DOHH2 (cell line): ENCODE data around the gene EIF4EBP2.

ENCODE experiments used
- H3F3A ChIP-seq: fragments of 200-600 bp; sonication (generic), shearing (Covaris generic); 2 replicates; pipeline ENCODE4 v1.6.0; 2016; ENCODE audit warnings: antibody characterized with exemption, mild to moderate bottlenecking; ENCODE audit not compliant: control insufficient read depth, insufficient read depth
- H3K27ac ChIP-seq: fragments of 200-600 bp; sonication (generic); 2 replicates; pipeline ENCODE4 v1.5.1; 2014; ENCODE audit warnings: low read depth, mild to moderate bottlenecking, low read length, moderate library complexity
- H3K27me3 ChIP-seq: fragments of 200-600 bp; sonication (generic); 2 replicates; pipeline ENCODE4 v1.6.1; 2014; ENCODE audit warnings: mild to moderate bottlenecking, low read length, mixed read lengths; ENCODE audit not compliant: control insufficient read depth
- H3K36me3 ChIP-seq: fragments of 200-600 bp; sonication (generic); 2 replicates; pipeline ENCODE4 v1.6.1; 2014; ENCODE audit warnings: mild to moderate bottlenecking, low read length, moderate library complexity, mixed read lengths; ENCODE audit not compliant: control insufficient read depth
- H3K4me1 ChIP-seq: fragments of 200-600 bp; sonication (generic); 2 replicates; pipeline ENCODE4 v1.6.1; 2014; ENCODE audit warnings: mild to moderate bottlenecking, low read length, mixed read lengths; ENCODE audit not compliant: control insufficient read depth
- H3K4me2 ChIP-seq: fragments of 200-600 bp; sonication (generic); 2 replicates; pipeline ENCODE4 v1.6.0; 2014; ENCODE audit warnings: mild to moderate bottlenecking, low read length, moderate library complexity
- H3K4me3 ChIP-seq: fragments of 200-600 bp; sonication (generic); 2 replicates; pipeline ENCODE4 v1.5.1; 2014; ENCODE audit warnings: mild to moderate bottlenecking, low read length, mixed read lengths
- H3K79me2 ChIP-seq: fragments of 200-600 bp; sonication (generic); 2 replicates; pipeline ENCODE4 v1.6.1; 2014; ENCODE audit warnings: mild to moderate bottlenecking, low read length, mixed read lengths; ENCODE audit not compliant: control insufficient read depth
- H3K9me2 ChIP-seq: fragments of 200-600 bp; sonication (generic); replicated peaks from 2 replicates; pipeline ENCODE4 v1.6.1; 2014; ENCODE audit warnings: mild to moderate bottlenecking, low read length, mixed read lengths; ENCODE audit not compliant: control insufficient read depth
- H3K9me3 ChIP-seq: fragments of 200-600 bp; sonication (generic); 2 replicates; pipeline ENCODE4 v1.6.1; 2014; ENCODE audit warnings: antibody characterized with exemption, low read length, mixed read lengths; ENCODE audit not compliant: control insufficient read depth, insufficient read depth
- H4K20me1 ChIP-seq: fragments of 200-600 bp; sonication (generic); 2 replicates; pipeline ENCODE4 v1.6.0; 2014; ENCODE audit warnings: low read depth, mild to moderate bottlenecking, antibody characterized with exemption, low read length, moderate library complexity; ENCODE audit not compliant: control insufficient read depth, insufficient read depth
- EZH2phosphoT487 ChIP-seq: fragments of 200-600 bp; sonication (generic); IDR thresholded peaks from 2 replicates; pipeline ENCODE4 v1.6.1; 2017; ENCODE audit warnings: borderline replicate concordance, mild to moderate bottlenecking, antibody characterized with exemption, low read length, moderate library complexity, mixed read lengths
- TF ChIP-seq, protein P1 (sequence below): fragments of 200-600 bp; sonication (generic); IDR thresholded peaks from one replicate; pipeline ENCODE4 v1.5.1; 2014; ENCODE audit warnings: antibody characterized with exemption, mild to moderate bottlenecking, low read depth, low read length; ENCODE audit not compliant: poor library complexity, severe bottlenecking

Gene EIF4EBP2

DNA sequence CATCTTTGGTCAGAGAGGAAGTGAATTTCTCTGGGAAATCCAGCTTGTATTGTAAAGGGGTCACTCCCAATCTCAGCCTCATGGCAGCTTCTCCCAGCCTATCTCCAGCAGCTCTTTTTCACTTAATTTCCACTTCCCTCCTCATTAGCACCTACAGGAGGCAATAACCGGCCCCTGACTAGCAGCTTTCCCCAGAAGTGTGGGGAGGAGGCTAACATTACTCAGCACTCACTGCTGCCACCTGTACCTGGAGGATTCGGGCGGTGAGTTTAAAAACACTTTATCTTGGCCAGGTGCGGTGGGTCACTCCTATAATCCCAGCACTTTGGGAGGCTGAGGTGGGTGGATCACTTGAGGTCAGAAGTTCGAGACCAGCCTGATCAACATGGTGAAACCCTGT, 33.8 kb downstream of the EIF4EBP2 start:
- Histone ChIP-seq H3K79me2 (no peaks in the 10 kb centered on the region), H3K36me3 (no peaks in the 10 kb centered on the region), H3K27ac (no peak overlapping the region), H3F3A (no peaks in the 10 kb centered on the region), H3K27me3 (0 out of 2 replicates have a peak, but pooled peaks cover 9% of the 10 kb centered on the region), H3K4me1 (no peaks in the 10 kb centered on the region), H3K4me3 (no peak overlapping the region), H3K4me2 (no peak overlapping the region), H4K20me1 (no peaks in the 10 kb centered on the region), H3K9me2 (no peaks in the 10 kb centered on the region), H3K9me3 (no peaks in the 10 kb centered on the region)
- TF ChIP-seq EZH2phosphoT487, result no peak
- TF ChIP-seq, protein P1, sequence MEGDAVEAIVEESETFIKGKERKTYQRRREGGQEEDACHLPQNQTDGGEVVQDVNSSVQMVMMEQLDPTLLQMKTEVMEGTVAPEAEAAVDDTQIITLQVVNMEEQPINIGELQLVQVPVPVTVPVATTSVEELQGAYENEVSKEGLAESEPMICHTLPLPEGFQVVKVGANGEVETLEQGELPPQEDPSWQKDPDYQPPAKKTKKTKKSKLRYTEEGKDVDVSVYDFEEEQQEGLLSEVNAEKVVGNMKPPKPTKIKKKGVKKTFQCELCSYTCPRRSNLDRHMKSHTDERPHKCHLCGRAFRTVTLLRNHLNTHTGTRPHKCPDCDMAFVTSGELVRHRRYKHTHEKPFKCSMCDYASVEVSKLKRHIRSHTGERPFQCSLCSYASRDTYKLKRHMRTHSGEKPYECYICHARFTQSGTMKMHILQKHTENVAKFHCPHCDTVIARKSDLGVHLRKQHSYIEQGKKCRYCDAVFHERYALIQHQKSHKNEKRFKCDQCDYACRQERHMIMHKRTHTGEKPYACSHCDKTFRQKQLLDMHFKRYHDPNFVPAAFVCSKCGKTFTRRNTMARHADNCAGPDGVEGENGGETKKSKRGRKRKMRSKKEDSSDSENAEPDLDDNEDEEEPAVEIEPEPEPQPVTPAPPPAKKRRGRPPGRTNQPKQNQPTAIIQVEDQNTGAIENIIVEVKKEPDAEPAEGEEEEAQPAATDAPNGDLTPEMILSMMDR, result no peak

DNA sequence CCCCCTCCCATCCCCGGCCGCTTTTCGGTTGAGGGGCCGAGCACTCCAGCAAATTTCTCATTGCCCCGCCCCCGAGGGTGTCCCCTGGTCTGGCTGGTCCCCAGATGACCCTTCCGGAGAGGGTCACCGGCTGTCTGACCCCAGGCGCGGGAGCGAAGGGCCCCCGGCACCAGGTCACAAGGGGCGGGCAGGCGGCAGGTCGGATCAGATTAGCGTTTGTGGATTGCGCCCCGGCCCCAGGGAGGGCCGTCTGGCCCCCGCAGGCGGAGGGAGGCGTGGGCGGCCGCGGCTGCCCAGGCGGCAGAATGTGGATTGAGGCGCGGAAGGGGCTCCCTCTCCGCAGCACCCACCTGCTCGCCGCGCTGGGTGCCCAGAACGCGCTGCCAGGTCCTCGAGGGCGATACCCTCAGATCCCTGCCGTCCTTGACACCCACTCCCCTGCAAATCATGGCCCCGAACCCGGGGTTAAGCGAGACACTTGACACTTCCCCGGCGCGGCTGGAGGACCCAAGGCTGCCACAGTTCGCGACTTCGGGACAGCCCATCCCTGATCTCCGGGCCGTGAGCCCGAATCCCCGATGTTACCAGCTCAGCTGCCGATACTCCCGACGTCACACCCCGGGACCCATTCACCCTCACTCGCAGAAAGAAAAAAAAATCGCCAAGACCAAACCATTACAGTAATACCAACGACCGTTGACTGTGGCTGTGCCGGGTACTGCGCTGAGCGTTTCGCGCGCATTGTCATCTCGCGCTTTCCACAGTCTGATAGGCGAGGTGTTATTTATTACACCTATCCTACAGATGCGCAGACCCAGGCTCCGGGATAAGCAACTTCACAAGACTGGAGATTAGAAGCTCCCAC, 36.6 kb downstream of the EIF4EBP2 start:
- H3K4me3 ChIP-seq, result no peak overlapping the region
- no peaks in the 10 kb centered on the region for H3F3A ChIP-seq
- TF ChIP-seq, protein P1, result no peak
- TF ChIP-seq EZH2phosphoT487, result no peak
- H3K9me3 ChIP-seq, result no peaks in the 10 kb centered on the region
- H3K27ac ChIP-seq, result no peak overlapping the region
- no peaks in the 10 kb centered on the region for H4K20me1 ChIP-seq
- H3K9me2 ChIP-seq, result no peaks in the 10 kb centered on the region
- H3K36me3 ChIP-seq, result no peaks in the 10 kb centered on the region
- peaks cover 16% of the 10 kb centered on the region; the same call in 1 of the 2 replicates for H3K27me3 ChIP-seq
- no peaks in the 10 kb centered on the region for H3K79me2 ChIP-seq
- H3K4me2 ChIP-seq, result no peak overlapping the region
- no peaks in the 10 kb centered on the region for H3K4me1 ChIP-seq

DNA sequence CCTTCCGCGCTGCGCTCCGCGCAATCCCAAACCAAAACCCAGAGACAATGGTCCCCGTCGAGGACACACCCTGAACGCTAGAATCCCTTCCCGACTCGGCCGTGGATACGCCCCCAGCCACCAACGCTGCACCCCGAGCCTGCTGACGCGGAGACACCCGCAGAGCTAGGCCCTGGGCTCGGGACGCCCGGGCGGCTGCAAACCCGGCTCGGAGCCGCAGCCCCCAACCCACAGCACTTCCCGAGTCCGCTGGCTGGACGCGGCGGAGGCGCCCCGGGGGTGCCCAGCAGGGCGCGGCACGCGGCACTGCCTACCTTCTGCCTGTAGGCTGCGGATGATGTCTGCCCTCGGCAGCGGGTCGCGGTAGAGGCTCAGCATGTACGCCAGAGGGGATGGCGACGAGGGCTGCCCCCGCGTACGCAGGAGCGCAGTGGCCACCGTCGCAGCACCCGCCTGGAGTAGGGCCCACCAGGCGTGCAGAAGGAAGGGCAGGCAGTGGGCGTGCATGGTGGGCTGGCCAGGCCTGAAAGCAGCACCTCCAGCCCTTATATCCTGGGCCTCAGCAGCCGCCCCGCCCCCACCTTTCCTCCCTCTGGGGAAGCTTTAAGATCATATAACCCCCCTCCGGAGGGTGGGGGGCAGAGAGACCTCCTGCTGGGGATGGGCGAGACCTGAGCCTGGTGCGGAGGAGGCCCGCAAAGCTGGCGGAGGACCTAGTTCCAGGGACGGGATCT, 37.4 kb downstream of the EIF4EBP2 start, which contains the start of gene NODAL:
Gene NODAL, minus strand, starts transcription at position 521 of the 734 bp plus-strand sequence. Its CDS starts 14 bp downstream, at position 507.
- Histone ChIP-seq H3K4me2 (no peak within 1 kb of the TSS), H3K27ac (no peak within 1 kb of the TSS), H3F3A (no peaks in the 10 kb centered on the region), H3K4me3 (no peak within 1 kb of the TSS), H3K27me3 (peaks cover 16% of the 10 kb centered on the region; the same call in 1 of the 2 replicates), H3K9me3 (no peaks in the 10 kb centered on the region), H3K36me3 (no peaks in the 10 kb centered on the region), H3K79me2 (no peaks in the 10 kb centered on the region), H3K9me2 (no peaks in the 10 kb centered on the region), H3K4me1 (no peaks in the 10 kb centered on the region), H4K20me1 (no peaks in the 10 kb centered on the region)
- TF ChIP-seq, protein P1, result no peak
- TF ChIP-seq EZH2phosphoT487, result no peak
